GM12865 (cell line): ENCODE data around the gene BIN1.

Source experiments
- DNase-seq: peaks from one replicate; pipeline ENCODE4 v3.0.0; 2010; ENCODE audit warnings: low read depth
- H3K4me3 ChIP-seq: 2 replicates; pipeline ENCODE4 v1.5.1; 2011; ENCODE audit warnings: mild to moderate bottlenecking, low read depth, low read length, control low read depth
- TF ChIP-seq, protein P1 (sequence below): IDR thresholded peaks from 2 replicates; pipeline ENCODE4 v1.5.1; 2011; ENCODE audit warnings: low read length, control low read depth, low read depth, inconsistent platforms; ENCODE audit not compliant: insufficient read depth; ENCODE audit errors: missing control alignments

The BIN1 gene

DNA sequence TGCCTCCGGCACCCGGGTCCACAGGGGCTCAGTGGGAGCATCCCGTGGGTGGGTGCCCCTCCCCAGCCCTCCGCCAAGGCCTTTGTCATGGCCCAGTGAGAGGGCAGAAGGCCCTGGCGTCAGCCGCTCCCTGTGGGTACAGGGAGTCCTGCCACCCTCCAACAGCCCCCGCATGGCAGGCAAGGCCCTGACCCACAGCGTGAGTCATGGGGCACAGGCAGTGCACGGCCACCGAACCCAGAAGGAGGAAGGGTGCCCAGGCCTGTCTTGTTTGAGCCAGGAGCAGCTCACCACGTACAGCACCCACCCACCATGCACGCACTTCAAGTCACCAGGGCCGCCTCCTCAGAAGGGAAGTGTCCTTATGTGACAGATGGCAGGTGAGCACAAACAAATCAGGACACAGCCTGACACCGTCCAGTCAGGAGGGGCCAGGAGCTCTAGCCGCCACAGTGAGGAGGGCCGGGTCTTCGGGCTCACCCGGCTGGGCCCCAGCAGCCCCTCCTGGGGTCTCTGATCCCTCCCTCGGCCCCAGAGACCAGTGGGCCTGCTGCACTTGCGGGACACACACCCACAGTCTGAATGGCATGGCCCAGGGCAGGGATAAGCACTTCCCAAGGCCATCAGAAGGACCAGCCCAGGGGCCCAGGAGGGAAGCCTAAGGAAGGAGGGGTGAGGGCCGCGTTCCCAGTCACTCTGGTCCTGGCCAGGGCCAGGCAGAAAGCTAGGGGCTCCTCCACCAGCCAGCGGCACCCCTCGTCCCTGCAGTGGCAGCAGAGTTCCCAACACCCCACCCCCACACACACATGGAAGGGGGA lies 25.8 kb downstream of the BIN1 start:
- peak; percentile 70 for DNase-seq
- peak overlapping the region; percentile 61 for H3K4me3 ChIP-seq
- TF ChIP-seq, protein P1, sequence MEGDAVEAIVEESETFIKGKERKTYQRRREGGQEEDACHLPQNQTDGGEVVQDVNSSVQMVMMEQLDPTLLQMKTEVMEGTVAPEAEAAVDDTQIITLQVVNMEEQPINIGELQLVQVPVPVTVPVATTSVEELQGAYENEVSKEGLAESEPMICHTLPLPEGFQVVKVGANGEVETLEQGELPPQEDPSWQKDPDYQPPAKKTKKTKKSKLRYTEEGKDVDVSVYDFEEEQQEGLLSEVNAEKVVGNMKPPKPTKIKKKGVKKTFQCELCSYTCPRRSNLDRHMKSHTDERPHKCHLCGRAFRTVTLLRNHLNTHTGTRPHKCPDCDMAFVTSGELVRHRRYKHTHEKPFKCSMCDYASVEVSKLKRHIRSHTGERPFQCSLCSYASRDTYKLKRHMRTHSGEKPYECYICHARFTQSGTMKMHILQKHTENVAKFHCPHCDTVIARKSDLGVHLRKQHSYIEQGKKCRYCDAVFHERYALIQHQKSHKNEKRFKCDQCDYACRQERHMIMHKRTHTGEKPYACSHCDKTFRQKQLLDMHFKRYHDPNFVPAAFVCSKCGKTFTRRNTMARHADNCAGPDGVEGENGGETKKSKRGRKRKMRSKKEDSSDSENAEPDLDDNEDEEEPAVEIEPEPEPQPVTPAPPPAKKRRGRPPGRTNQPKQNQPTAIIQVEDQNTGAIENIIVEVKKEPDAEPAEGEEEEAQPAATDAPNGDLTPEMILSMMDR: no peak

DNA sequence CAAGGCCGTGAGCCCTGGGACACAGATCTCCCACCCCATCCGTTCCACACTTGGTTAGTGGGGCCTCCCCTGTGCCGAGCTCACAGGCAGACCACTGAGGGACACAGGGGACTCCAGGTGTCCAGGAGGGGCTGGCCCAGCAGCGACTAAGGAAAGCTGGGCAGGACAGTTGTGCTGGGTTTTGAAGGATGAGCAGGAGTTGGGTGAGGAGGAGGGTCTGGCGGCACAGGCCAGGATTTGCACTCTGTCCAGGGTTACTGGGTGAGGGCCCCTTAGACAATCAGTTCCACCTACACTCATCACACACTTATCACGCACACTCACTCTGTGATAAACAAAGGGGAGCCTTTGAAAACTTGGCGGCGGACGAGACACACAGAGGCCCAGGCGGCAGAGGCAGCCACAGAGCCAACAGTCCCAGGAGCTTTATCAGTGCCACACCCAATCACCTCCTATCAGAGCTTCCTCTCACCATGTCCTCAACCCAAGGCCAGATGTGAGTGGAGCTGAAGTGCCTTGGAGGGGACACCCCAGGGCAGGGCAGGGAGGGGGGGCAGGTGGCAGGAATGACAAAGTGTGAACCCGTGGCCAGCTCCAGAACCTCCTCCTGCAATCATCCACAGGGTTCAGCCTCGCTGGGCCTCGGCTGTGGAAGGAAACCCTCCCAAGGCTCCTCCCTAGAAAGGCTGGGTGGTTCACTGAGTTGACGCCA lies 26.6 kb downstream of the BIN1 start:
- peak overlapping the region; percentile 61 for H3K4me3 ChIP-seq
- TF ChIP-seq, protein P1: no peak
- peak; percentile 20 for DNase-seq

DNA sequence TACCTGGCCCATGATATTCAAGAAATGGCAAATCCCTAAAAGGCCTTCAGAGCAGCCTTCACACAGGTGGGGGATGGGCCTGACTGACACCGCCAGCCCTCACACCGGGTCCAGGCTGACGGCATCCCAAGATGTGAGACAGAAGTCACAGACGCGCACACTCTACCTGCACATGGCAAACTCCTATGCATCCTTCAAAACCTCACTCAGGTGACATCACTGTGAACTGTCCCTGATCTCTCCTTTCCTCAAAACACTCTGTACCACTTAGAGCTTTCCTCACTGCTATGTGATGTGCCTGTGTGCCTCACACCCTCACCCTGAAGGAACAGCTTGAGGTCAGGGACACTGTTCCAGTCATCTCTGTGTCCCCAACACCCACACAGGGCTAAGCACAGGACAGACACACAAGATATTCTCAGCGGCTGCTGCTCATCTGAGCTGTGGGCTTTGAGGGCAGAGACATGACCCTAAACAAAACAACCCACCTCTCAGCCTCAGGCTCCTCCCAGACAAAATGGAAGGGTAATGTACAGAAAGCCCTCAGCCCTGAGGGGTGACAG lies 27.5 kb downstream of the BIN1 start:
- TF ChIP-seq, protein P1: no peak
- H3K4me3 ChIP-seq: no peak overlapping the region
- no peak for DNase-seq

DNA sequence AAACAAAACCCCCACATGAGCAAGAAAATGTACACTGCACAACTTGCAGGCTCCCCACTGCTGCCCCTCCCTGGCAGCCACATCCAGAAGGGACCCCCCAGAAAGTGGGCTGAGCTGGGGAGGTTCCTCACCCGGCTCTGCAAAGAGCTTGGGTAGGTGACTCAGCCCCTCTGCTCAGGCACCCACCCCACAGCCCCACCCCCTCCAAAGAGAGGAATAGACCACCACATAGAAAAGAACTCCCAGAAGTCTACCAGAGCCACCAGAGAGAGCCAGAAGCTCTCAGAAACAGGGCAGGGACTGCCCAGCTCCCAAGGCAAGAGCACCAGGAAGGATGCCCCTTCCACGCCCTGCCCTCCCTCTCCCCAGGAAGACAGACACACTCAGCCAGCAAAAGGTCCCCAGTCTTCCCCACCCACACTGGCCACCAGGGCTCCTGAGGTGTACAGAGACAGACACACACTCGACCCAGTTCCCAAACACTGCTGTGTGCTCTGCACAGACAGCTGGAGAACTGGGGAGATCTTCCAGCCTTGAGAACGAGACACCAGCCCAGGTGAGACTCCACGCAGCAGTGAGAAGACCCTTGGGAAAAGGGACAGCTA lies 28.2 kb downstream of the BIN1 start:
- DNase-seq: no peak
- TF ChIP-seq, protein P1: no peak
- H3K4me3 ChIP-seq: no peak overlapping the region

DNA sequence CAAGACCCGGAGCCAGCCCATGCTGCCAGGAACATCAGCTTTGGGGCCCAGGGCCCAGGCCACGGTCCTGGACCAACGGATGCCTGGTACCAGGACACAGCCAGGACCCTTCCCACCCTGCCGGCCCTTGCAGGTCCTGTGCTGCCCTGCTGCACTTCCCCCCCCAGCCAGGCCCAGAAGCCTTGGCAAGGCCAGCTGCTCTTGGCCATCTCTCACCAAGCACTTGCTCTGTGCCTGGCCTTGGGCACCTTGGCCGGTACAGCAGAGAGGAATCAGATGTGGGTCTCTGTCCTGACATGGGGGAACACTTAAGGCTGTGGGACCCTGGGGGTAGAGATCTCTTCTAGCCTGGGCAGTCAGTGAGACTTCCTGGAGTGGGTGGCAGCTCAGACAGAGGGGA lies 28.9 kb downstream of the BIN1 start:
- H3K4me3 ChIP-seq: no peak overlapping the region
- TF ChIP-seq, protein P1: no peak
- DNase-seq: no peak

DNA sequence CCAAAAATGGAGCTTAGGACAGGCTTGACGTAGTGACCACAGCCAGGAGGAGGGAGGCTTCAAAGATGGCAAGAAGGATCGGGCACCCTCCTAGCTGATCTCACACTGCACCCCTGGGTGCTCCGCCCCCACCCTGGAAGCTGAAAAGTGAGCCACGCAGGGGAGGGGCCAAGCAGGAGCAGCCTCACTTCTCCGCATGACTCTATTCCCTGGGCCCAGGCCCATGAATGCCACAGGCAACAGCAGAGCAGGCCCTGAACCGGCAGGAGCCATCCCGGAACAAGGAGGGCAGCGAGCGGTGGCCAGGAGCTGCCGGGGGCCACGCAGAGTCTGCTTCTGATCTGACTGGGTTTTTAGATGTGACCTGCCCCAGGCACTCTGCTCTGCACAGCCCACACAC lies 30.0 kb downstream of the BIN1 start:
- DNase-seq: no peak
- TF ChIP-seq, protein P1: no peak
- no peak overlapping the region for H3K4me3 ChIP-seq
